DMS153 treated with DMSO at 0.1 percent for 48 hours (cell line): Measurements from ENCODE around the gene UNC93B1.

Experiments used
- DNase-seq: peaks from one replicate; lab custom pipeline; 2025; ENCODE audit not compliant: unreplicated experiment; lab: John Stamatoyannopoulos, UW

Gene UNC93B1

GRCh38 chr11:68024508-68024907 lies 20.6 kb upstream of the UNC93B1 start:
- DNase-seq = no peak

DNA sequence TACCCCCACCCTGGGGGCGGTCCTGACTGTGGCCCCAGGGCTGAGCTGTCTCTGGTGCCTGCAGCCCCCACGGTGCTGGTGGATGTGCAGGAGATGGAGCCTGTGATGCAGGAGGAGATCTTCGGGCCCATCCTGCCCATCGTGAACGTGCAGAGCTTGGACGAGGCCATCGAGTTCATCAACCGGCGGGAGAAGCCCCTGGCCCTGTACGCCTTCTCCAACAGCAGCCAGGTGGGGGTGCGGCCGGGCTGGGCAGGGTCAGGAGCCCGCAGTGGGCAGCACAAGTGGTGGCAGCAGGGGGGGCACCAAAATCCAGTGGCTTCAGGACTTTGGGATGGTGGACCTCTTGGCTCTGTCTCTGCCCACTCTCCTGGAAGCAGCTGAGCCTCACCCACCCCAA lies 18.6 kb upstream of the UNC93B1 start:
- no peak for DNase-seq

GRCh38 chr11:68021167-68021787 lies 17.4 kb upstream of the UNC93B1 start:
- DNase-seq = no peak

- DNase-seq = no peak
Observed at GRCh38 chr11:68020575-68020974, 16.7 kb upstream of the UNC93B1 start.

- DNase-seq = no peak
Observed at GRCh38 chr11:68019486-68019885, 15.6 kb upstream of the UNC93B1 start.

- no peak for DNase-seq
Observed at GRCh38 chr11:68018730-68019190, 14.9 kb upstream of the UNC93B1 start.

DNA sequence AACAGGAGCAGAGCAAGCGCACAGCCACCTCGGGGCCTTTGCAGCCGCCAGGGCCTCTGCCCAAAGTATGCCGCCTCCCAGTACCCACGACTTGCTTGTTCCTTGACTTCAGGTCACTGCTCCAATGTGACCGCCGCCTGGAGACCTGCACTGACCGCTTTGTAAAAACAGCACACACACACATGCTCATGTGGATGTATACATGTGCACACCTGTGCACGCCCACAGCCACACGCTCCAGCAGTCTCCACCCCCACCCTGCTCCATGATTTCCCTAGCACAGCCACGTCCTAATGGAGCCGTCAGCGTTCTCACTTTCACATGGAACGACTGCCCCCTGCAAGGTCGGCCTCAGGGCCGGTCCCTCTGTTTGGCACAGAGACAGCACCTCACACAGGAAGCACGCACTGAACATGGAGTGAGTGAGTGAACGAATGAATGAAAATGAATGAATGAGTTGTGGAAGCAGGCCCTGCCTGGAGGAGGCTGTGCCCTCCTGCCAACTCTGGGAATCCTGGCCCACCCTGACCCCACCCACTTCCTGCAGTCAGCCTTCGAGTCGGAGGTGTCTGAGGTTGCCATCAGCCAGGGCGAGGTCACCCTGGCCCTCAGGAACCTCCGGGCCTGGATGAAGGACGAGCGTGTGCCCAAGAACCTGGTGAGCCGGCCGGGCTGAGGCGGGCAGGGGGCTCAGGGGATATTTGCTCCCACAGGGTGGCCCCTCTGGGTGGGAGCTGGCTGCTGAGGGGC lies 14.3 kb upstream of the UNC93B1 start:
- no peak for DNase-seq

DNA sequence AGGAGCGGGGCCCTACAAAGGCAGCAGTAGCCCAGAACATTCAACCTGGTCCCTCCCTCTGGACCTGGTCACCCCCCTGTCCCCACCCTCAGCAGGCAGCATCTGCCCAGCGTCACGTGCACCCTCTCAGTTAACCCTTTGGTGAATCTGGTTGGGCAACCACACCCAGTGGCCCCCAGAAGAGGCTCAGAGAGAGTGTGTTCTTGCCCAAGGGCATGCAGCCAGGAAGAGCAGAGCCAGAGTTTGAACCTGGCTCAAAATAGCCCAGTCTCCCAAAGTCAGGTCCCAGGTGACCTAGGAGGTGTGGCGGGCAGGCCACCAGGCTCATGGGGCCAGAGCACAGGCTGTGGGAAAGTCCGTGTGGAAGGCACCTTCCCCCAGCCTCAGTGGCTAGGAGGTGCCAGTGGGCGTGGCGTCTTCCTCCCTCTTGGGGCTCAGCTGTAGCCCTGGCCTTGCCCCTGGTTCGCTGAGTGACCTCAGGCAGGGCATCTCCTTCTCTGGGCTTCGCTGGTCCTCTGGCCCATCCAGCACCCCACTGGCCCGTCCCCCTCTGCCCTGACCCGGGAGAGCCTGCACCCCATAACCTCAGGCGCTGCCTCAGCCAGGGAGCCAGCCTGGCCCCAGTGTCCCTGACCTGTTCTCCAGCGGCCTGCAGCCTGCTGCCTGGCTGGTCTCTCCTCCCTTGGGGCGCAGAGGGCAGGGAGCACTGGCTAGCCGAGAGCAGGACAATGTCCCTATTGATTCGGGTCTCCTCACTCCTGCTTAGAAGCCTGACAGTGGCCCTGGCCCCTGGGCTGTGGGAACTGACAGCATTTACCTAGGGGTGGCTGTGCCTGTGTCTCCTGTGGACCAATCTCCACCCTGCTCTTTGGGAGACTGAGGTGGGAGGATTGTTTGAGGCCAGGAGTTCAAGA lies 13.3 kb upstream of the UNC93B1 start:
- DNase-seq = no peak

DNA sequence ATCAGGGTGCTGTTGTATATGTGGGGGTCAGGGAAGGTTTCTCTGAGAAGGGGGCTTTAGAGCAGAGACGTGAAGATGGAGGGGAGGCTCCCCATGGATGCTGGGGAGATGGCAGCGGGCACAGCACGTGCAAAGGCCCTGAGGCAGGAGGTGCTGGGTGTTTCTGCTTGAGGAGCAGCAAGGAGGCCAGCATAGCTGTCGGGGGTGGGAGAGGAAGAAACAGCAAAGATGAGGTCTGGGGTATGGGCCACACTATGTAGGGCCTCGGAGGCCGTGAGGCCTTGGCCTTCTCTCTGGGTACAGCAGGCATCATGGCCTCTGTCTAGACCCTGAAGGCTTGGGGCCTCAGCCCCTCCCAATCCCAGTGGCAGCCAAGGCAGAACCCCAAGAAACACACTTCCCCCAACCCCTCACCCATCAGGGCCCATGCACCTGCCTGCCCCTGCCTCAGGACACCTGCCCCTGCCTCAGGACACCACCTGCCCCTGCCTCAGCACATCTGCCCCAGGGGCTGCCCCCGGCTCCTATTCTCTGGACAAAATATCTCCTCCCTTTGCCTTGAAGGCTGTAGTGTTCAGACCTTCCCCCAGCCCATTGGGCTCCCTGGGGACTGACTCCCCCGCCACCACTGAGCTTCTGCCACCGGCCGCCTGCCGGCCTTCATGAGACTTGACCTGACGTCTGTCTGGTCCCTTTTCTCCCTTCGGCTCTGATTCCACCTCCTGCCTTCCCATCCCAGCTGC lies 12.4 kb upstream of the UNC93B1 start:
- no peak for DNase-seq

- no peak for DNase-seq
Observed at GRCh38 chr11:68015467-68015866, 11.6 kb upstream of the UNC93B1 start.

DNA sequence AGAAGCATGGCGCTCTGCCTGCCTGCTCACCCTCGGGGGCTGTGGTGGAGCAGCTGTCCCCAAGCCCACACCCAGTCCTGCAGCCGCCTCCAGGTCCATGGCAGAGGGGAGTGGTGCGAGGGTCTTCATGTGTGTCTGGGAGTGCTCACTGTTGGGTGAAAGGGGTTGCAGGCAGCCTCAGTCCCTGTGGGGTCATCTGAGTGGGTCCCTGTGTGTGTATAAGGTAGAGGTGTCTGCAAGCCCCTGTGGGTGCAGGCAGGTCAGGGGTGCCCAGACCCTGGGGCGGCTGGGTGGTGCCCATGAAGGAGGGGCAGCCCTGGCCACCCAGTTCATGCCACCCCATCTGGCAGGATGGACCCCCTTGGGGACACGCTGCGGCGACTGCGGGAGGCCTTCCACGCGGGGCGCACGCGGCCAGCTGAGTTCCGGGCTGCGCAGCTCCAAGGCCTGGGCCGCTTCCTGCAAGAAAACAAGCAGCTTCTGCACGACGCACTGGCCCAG lies 11.1 kb upstream of the UNC93B1 start:
- DNase-seq = no peak

- DNase-seq = no peak
Observed at GRCh38 chr11:68014157-68014946, 10.5 kb upstream of the UNC93B1 start.

DNA sequence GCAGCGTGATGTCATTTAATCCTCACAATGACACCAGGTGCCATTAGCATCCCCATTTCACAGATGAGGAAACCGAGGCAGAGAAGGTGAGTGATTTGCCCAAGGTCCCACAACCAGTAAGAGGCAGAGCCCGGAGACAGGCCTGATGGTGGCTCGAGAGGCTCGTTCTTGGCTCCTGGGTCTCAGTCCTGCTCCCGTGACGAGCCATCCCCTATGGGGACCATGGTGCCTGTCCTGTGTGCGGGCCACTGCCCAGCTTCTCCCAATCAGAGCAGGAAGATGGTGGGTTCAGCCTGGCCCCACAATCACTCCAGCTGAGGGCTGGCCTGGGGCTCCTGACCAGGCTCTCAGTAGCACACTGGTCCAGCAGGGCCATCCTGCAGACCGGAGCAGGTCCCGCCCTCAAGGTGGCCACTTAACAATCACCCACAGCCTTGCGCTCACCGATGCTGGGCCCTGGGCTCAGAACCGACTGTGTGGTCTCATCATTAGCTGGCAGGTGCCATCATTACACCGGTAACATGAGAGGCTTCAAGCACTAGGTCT lies 9.8 kb upstream of the UNC93B1 start:
- DNase-seq = no peak

- DNase-seq = no peak
Observed at GRCh38 chr11:68012843-68013610, 9.1 kb upstream of the UNC93B1 start.

DNA sequence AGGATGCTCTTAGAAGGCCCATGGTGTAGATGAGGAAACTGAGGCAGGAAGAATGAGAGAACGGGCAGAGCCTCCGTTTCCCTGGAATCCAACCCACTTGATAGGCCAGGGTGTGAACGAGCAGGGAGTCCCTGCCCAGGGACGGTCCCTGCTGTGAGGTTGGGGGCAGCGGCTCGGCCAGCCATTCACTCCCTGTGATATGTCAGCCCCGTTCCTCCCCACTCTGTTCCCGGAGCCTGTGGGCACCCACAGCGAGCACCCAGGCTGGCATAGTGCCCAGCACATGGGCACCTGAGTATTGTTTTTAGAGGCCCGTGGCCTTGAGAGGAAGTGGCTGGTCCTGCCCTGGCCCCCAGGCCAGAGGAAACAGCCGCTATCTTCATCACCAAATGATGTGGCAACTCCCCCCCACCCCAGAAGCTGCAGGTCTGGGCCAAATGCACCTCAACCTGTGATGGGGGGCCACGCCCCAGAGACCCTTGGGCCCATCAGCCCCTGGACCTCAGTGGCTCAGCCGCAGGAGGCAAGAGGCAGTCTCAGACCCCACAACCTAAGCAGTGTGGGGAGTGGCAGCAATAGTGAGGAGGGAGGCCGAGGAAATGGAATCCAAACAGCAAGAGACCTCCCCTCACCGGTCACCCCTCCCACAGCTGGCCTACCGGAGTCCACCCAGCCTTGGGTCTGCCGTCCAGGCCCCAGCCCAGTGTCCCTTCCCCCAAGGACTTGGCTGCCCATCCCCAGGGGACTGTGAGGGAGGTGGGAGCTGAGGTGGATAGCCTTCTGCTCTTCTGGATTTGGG lies 8.3 kb upstream of the UNC93B1 start:
- no peak for DNase-seq

DNA sequence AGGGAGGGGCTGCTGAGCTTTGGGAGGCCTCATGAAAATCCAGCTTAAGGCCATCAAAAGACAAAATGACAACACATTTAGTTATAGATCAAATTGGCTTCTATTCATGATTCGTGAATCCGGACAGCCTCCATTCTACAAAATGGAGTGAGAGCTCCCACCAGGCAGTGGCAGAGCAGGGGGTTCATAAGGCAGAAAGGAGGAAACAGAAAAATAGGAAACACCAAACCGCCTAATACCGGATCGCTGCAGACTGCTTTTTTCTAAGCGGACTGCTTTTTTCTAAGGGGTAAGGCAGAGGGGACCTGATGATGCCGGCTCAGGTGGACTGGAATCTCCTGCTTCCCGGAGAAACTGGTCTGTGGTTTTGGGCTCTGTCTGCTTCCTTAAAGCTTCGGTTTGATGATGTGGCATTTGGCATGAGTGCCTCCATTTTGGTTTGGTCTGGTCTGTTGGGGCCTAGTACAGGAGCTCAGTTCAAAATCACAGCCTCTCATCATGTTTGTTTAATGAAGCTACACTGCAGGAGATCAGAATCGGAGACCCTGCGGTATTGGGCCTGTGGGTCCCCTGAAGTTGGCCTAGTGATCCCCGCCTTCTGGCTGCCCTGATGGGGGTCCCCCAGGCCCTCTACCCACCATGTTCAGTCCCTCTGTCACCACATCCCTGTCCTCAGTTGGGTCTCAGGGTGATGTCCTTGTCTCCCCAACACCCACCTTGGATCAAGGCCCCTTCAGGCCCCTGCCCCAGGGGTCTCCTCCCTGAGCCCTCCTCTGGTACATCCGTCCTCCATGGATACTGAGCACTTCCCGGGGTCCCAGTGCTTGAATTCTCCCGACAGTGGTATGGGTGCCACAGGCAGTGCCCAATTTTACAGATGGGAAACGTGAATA lies 7.4 kb upstream of the UNC93B1 start:
- no peak for DNase-seq
